ENCODE results near the gene ACVR1.

The ACVR1 gene

GRCh38 chr2:157692768-157693167 is 183.4 kb downstream of the ACVR1 start:
- no peak for DNase-seq

DNA sequence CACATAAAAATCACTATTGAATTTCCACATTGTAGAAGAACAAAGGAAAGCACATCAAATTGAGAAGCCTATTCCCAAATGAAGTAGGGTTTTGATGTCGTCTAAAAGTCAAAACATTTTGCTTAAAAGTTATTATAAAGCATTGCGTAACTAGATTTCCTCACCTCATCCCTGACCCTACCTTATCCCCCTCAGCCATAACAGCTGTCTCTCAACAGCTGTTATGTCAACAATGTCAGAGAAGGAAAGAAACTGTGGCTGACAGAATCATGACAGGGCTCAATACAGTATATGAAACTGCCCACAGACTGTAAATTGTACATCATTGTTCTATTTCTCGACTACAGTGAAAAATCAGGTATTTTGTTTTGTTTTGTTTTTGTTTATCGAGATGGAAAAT is 184.4 kb downstream of the ACVR1 start:
- no peak for DNase-seq

DNA sequence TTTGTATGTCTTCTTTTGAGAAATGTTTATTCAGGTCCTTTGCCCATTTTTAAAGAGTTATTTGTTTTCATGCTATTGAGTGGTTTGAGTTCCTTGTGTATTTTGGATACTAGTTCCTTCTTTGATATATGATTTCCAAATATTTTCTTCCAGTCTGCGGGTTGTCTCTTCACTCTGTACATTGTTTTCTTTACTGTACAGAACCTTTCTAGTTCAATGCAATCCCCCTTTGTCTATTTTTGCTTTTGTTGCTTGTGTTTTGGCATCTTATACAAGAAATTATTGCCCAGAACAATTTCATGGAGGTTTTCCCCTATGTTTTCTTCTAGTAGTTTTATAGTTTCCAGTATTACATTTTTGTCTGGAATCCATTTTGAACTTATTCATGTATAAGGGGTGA is 185.0 kb downstream of the ACVR1 start:
- no peak for DNase-seq

Measured in NCI-H526 (cell line).